GM21367 (cell line): ENCODE results near the gene SERINC5.
"Not testable (repeated sequence)": the region's sequence is repeated elsewhere in the genome, so short reads cannot be mapped to it uniquely, and the experiment has no call there.

Source experiments
- ATAC-seq: cut with Tn5 transposase; IDR thresholded peaks from one replicate; pipeline ENCODE4 v1.9.1; 2021; ENCODE audit not compliant: unreplicated experiment

Gene SERINC5

DNA sequence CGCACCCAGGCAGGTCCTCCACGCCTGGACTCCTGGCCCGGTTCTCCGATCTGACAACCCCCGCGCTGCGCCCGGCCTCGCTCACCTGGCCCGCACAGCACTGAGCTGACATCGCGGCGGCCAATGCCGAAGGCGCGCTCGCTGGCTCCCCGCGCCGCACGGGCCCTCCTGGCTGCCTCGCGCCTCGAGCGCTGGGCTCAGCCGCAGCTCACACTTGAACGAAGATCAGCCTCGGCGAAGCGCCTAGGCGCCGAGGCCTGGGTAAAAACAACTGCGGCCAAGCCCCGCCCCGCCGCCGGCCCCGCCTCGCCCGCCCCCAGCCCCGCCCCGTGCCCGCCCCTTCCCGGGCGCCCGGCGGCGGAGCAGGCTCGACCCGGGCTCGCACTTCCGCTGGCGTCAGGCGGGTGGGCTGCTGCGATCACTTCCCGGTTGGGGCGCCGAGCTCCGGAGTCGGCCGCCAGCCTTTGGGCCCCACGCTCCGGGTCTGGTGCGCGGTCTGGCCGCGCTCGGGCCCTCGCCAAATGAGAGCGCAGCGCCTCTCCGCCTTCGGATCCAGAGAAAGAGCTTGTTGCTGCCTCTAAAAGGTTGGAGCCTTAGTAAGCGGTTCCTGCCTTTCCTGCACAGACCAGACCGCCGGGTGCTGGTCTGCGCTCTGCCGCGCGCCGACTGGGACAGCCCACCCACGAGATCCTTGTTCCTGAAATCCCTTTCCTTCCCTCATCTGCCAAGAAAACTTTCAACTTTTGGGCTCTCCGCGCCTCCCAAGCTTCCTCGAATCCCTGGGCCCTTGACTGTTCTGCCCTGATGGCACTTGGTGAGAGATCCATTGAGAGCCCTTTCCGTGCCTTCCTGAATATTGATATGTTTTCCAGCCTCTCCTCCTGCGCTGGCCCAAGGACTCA lies at the start of gene SERINC5:
TSS of gene SERINC5 (minus strand) at position 238 of the 902 bp plus-strand sequence. CDS start at position 112, 126 bp downstream.
- peak; percentile 78 for ATAC-seq

DNA sequence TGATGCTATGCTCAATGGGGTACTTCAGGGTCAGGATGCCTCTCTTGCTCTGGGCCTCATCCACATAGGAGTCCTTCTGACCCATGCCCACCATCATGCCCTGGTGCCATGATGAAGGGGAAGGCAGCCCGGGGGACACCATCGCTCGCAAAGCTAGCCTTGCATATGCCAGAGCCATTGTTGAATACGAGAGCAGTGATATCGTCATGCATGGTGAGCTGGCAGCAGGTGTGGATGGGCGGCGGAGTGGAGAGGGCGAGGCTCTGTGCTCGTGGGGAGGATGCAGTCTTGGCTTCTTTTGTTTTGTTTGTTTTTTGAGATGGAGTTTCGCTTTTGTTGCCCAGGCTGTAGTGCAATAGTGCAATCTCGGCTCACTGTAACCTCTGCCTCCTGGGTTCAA lies 46.8 kb upstream of the SERINC5 start:
- no peak for ATAC-seq

DNA sequence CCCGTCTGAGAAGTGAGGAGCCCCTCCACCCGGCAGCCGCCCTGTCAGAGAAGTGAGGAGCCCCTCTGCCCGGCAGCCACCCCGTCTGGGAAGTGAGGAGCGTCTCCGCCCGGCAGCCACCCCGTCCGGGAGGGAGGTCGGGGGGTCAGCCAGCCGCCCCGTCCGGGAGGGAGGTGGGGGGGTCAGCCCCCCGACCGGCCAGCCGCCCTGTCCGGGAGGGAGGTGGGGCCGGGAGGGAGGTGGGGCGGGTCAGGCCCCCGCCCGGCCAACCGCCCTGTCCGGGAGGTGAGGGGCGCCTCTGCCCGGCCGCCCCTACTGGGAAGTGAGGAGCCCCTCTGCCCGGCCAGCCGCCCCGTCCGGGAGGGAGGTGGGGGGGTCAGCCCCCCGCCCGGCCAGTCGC lies 45.5 kb upstream of the SERINC5 start:
- ATAC-seq: not testable (repeated sequence)

DNA sequence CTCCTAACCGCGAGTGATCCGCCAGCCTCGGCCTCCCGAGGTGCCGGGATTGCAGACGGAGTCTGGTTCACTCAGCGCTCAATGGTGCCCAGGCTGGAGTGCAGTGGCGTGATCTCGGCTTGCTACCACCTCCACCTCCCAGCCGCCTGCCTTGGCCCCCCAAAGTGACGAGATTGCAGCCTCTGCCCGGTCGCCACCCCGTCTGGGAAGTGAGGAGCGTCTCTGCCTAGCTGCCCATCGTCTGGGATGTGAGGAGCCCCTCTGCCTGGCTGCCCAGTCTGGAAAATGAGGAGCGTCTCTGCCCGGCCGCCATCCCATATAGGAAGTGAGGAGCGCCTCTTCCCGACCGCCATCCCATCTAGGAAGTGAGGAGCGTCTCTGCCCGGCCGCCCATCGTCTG lies 44.9 kb upstream of the SERINC5 start:
- ATAC-seq: not testable (repeated sequence)

DNA sequence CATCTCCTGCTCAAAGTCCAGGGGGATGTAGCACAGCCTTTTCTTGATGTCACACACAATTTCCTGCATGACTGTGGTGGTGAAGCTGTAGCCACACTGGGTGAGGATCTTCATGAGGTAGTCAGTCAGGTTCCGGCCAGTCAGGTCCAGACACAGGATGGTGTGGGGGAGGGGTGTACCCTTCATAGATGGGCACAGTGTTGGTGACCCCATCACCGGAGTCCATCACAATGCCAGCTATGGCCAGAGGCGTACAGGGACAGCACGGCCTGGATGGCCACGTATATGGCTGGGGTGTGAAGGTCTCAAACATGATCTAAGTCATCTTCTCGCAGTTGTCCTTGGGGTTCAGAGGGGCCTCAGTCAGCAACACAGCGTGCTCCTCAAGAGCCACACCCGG lies 44.3 kb upstream of the SERINC5 start:
- ATAC-seq: no peak

DNA sequence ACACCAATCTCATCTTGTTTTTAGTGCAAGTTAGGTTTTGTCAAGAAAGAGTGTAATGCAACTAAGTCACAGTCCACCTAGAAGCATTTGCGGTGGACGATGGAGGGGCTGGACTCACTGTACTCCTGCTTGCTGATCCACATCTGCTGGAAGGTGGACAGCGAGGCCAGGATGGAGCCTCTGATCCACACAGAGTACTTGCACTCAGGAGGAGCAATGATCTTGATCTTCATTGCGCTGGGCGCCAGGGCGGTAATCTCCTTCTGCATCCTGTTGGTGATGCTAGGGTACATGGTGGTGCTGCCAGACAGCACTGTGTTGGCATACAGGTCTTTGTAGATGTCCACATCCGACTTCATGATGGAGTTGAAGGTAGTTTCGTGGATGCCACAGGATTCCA lies 43.8 kb upstream of the SERINC5 start:
- ATAC-seq: no peak

DNA sequence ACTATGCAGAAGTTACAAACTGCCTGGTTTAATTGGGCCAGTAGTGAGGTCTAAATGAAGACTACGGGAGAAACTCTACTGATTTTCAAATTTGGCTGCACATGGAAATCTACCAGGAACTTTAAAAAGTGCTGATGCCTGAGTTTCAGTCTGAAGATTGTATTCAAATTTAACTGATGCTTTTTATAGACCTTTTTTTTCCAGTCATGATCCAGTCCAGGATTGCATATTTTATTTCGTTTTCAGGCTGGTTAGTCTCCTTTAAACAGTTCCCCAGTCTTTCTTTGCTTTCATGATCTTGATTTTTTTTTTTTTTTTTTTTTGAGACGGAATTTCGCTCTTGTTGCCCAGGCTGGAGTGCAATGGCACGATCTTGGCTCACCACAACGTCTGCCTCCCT lies 40.3 kb upstream of the SERINC5 start:
- no peak for ATAC-seq

DNA sequence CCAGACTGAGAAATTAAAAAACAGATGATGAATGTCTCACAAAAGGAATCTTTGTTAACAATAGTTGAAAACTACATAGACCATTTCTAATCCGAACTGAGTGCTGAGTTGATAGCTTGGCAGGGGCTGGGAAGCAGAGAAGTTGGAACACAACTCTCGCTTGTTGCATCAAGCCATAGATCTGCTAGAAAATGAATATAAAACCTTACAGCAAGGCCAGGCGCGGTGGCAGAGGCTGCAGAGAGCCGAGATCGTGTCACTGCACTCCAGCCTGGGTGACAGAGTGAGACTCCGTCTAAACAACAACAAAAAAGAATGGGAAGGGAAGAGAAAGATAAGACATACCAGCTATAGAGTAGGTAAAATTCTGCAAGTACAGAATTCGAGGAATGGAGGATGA lies 35.9 kb upstream of the SERINC5 start:
- no peak for ATAC-seq

DNA sequence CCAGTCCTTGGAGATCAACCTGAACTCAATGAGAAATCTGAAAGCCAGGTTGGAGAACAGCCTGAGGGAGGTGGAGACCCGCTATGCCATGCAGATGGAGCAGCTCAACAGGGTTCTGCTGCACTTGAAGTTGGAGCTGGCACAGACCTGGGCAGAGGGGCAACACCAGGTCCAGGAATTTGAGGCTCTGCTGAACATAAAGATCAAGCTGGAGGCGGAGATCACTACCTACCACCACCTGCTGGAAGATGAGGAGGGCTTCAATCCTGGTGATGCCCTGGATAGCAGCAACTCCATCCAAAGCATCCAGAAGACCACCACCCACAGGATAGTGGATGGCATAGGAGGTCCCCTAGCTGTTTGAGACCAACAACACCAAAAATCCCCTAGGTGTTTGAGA lies 33.5 kb upstream of the SERINC5 start:
- no peak for ATAC-seq

DNA sequence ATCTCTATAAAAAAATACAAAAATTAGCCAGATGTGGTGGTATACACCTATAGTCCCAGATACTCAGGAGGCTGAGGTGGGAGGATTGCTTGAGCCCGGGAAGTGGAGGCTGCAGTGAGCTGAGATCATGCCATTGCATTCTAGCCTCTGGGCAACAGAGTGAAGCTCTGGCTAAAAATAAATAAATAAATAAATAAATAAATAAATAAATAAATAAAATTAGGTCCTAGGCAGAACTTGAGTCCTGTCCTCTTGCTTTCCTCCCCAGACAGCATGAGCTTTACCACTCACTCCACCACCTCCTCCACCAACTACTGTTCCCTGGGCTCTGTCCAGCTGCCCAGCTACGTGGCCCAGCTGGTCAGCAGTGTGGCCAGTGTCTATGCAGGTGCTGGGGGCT lies 32.3 kb upstream of the SERINC5 start:
- no peak for ATAC-seq

DNA sequence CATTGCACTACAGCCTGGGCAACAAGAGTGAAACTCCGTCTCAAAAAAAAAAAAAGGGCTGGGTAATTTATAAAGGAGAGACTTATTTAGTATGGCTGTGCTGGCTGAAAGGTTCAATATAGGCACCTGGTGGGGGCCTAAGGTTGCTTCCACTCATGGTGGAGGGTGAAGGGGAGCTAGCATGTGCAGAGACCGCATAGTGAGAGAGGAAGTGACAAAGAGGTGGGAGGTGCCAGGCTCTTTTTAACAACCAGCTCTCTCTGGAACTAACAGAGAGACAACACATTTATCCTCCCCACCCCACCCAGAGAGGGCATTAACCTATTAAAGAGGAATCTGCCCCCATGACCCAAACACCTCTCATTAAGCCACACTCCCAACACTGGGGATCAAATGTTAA lies 28.9 kb upstream of the SERINC5 start:
- ATAC-seq: no peak

DNA sequence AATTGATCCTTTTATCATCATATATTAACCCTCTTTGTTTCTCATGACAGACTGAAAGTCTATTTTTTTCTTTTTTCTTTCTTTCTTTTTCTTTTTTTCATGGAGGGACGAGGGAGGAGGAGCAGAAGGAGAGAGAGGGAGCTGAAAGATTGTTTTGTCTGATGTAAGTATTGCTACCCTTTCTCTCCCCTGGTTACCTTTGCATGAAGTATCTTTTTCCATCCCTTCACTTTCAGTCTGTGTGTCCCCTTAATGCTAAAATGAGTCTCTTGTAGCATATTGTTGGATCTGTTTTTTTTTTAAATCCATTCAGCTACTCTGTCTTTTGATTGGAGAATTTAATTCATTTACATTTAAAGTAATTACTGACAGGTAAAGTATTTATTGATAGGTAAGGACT lies 27.5 kb upstream of the SERINC5 start:
- no peak for ATAC-seq

DNA sequence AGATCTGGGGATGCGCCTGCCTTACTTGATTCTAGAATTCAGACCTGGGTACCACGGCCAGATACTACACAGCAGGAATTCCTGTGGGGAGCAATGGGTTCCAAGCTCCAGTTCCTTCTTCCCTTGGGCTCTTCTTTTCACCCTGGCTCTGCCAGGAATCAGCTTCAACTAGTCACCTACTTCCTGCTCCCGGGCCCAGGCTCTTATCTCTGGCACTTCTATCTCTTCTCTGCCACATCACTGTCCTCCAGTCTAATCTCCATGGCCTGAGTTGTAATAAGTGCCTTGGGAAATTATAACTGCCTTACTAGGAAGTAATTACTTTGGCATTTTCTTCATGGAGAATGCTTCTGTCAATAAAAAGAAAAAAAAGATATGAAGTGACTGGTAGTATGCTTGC lies 26.2 kb upstream of the SERINC5 start:
- ATAC-seq: no peak

DNA sequence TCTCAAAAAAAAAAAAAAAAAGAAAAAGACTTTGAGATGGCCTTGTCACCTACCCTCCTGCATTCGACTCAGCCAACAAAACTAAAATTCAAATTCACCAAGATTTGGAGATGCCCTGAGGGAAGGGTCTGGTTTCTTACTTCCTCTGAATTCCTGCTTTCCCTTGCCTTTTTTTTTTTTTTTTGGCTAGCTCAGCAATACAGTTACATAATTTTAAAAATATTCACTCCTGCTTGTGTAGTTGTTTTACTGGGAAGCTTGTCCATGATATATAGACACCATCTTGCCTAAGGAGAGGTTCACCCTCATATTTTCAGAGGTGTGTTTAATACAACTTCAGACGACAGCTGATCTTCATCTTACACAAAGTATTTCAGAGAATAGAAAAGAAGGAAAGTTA lies 21.3 kb upstream of the SERINC5 start:
- ATAC-seq: no peak

DNA sequence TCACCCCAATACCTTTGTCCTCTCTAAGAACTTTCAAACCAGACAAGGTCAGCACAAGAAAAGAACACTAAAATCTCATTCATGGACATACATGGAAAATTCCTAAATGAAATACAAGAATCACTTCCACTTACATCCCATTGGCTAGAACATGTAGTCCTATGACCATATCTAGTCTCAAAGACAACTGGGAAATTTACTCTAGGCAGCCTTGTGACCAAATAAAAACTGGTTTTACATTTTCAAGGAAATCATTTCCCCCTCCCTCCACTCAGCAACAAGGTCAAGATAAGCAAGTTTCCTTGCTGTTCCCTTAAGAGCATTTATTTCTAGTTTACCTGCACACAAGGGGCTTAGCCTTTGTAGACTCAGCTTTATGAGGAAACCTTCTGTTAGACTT lies 20.3 kb upstream of the SERINC5 start:
- no peak for ATAC-seq

DNA sequence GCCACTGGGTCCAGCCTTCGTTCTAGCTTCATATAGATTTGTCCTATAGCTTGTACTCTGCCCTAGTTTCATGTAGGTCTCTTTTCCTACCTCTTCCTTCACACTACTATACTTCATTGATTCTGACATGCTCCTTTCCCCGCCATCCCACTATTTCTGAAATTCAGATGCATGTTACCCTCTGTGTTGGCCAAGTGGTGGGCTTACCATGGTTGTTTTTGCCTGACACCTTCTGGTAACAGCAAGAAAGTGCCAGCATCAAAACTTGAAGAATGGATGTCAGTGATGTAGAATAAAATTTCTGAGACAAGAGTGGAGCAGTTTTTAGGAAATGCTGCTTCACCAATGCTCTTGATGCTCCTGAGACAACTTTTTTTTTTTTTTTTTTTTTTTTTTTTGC lies 19.5 kb upstream of the SERINC5 start:
- no peak for ATAC-seq

DNA sequence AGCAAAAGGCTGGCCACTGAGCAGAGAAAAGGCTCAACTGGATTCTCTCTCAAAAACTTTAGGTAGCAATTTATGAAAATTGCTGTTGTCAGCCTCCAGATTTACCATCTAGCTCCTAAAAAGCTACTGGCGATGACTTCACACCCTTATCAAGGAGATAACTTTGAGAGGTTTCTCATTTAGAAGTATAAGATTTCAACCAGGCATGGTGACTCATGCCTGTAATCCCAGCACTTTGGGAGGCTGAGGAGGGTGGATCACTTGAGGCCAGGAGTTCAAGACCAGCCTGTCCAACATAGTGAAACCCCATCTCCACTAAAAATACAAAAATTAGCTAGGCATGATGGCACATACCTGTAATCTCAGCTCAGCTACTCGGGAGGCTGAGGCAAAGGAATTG lies 14.7 kb upstream of the SERINC5 start:
- ATAC-seq: not testable (repeated sequence)

DNA sequence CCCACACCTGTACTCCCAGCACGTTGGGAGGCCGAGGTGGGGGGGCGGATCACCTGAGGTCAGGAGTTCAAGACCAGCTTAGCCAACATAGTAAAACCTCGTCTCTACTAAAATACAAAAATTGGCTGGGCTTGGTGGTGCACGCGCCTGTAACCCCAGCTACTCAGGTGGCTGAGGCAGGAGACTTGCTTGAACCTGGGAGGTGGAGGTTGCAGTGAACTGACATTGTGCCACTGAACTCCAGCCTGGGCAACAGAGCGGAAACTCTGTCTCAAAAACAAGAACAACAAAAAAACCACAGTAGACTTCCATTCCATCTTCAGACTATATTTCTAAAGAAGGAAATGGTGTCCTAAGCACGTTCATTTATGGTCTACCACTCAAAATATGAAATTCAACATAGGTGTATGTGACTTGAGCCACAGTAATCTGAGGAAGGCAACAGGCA lies 14.2 kb upstream of the SERINC5 start:
- ATAC-seq: no peak

DNA sequence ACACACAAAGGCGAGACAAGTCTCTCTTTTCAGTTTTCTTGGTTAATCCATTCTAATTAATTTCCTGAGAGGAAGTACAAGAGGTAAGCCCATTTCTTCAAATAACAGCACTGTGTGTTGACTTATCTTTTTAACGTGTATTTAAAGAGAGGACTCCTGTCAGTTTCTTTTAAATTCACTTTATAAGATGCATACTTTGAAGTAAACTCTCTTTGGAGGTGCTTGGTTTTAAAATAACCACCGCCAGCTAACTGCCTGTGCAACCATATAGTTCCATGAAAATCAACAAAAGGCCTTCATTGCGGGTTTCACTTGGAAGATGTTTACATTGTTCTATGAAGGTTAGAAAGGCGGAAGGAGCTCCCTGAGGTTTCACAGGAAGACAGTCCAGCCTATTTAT lies 13.1 kb upstream of the SERINC5 start:
- no peak for ATAC-seq

DNA sequence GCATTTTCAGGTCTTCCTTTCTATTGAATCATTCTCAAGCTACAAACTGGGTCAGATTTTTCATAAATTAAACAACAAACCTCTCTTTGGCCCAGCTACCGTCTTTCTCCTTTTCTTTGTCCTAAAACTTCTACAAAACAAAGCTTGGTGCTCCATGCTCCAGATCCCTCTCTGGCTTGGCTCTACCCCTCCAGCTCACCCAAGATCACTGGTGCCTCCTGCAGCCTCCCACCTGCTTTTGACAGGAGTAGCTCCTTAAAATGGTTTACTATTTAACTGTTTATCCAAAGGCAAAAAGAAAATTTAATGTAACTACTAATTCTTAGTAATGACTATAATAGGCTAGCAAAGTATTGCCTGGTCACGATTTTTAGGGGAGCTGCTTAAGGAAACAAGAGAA lies 10.7 kb upstream of the SERINC5 start:
- no peak for ATAC-seq

DNA sequence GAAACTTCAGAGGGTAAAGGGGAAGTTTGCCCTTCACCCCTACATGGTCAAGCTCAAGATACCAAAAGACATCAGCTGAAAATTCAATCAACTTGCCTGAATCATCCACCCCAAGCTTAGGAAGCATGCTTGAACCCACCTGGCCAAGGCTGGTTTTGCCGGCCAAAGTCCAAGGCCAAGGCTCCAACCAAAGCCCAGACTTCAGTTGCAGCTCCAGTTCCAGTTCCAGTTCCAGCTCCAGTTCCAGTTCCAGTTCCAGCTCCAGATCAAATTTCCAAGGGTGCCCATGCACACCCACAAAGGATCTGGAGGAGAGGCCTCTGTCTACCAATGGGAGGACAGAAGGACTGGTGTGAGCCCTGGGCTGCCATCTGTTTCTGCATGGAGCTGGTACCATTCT lies 4.6 kb upstream of the SERINC5 start:
- ATAC-seq: no peak

DNA sequence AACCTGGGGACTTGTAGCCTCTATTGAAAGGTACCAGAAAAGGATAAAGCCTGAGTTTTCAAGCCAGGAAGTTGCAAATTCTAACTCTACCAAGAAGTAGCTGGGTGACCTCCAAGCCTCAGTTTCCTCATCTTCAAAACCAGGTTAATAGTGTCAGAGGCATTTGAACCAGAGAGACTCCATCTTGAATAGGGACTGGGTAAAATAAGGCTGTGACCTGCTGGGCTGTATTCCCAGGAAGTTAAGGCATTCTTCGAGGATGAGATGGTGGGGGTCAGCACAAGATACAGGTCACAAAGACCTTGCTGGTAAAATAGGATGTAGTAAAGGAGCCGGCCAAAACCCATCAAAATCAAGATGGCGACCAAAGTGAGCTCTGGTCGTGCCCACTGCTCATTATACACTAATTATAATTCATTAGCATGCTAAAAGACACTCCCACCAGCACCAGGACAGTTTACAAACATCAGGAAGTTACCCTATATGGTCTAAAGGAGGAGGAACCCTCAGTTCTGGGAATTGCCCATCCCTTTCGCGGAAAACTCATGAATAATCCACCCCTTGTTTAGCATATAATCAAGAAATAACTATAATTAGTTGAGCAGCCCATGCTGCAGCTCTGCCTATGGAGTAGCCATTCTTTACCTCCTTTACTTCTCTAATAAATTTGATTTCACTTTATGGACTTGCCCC lies 3.8 kb upstream of the SERINC5 start:
- ATAC-seq: no peak
